ENCODE results near the gene MMP21.

- no peak for TF ChIP-seq EZH2 (IDR thresholded peaks at IDR 0.05; ENCODE audit: insufficient read depth, poor library complexity, severe bottlenecking)
- TF ChIP-seq EZH2phosphoT487 (IDR thresholded peaks at IDR 0.05; ENCODE audit: insufficient read depth, low read depth) = no peak
Observed at GRCh38 chr10:125823663-125824251, 48.1 kb upstream of the MMP21 start.
